ENCODE results near the gene ING5. TPM values are rescaled to one million over a fixed set of nuclear protein-coding genes. Genes with fewer than 3 reads are reported as not detected.

Gene ING5
- polyA plus RNA-seq, 3 donors = 6.5 to 29.5 (median 6.6) TPM

DNA sequence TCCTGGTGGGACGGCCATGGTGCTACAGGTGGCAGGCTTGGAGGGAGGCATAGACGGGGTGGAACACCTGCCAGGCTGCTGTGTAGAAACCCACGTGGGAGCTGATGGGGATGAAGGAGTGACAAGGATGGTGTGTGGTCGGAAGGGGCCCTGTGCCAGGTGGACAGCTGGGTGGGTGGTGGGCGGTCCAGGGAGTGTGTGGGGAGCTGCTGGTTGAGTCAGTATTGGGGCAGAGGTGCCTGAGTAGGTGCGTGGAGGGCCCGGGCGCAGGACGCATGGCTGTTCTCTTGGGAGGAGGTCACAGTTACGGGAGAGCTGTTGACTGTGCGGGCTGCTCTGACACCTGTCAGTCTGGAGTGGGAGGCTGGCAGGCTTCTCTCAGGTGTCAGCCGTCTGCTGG is 20.0 kb downstream of the ING5 start:
- peak overlapping the region in 2 of 7 donors; percentile 18 to 20 for H3K27ac Mint-ChIP-seq

GRCh38 chr2:241722896-241723454 is 21.1 kb downstream of the ING5 start:
- peaks cover 52 to 71% of the 10 kb centered on the region in 2 donors for H3K36me3 Mint-ChIP-seq
- intact Hi-C loops (cut with micrococcal nuclease) = no loop called here
- DNase-seq = no peak
- TF ChIP-seq CTCF (IDR thresholded peaks at IDR 0.05) = no peak
- no peak overlapping the region for H3K4me3 Mint-ChIP-seq
- no peaks in the 10 kb centered on the region for H4K20me1 ChIP-seq (ENCODE audit: insufficient read depth, low read length)
- peaks cover 32 to 45% (median 41%) of the 10 kb centered on the region in 7 donors for H3K9me3 Mint-ChIP-seq
- no peak overlapping the region for H2AFZ ChIP-seq (ENCODE audit: insufficient read depth, low read depth, low read length, poor library complexity, severe bottlenecking)
- H3K4me1 ChIP-seq (ENCODE audit: control insufficient read depth in 1 of 2, insufficient read depth in 2 of 2, low read length in 2 of 2) = no peaks in the 10 kb centered on the region
- H3K9me3 ChIP-seq (replicated peaks in 1 of 2; ENCODE audit: control insufficient read depth in 1 of 2, insufficient read depth in 1 of 2, low read length in 2 of 2) = peaks cover 31 to 53% of the 10 kb centered on the region in 2 donors
- H3K27ac ChIP-seq (ENCODE audit: low read depth in 1 of 2, low read length in 2 of 2) = no peak overlapping the region
- H3K27ac Mint-ChIP-seq = peak overlapping the region in 1 of 7 donors; percentile 75
- H3K9ac ChIP-seq (ENCODE audit: insufficient read depth, low read length, poor library complexity, severe bottlenecking) = no peak overlapping the region
- H3K4me2 ChIP-seq (replicated peaks; ENCODE audit: extremely low read depth, low read length, poor library complexity, severe bottlenecking) = no peak overlapping the region
- peaks cover 44 to 58% of the 10 kb centered on the region in 2 donors for H3K36me3 ChIP-seq (replicated peaks in 1 of 2; ENCODE audit: control insufficient read depth in 1 of 2, insufficient read depth in 2 of 2, low read length in 2 of 2)
- WGBS (ENCODE audit: insufficient coverage) = 98% methylated on average over 21 of the region's 21 CpGs
- no peak overlapping the region for H3K4me3 ChIP-seq (replicated peaks in 1 of 3; ENCODE audit: low read depth in 2 of 3, low read length in 3 of 3)
- no peaks in the 10 kb centered on the region for H3K27me3 Mint-ChIP-seq (ENCODE audit: low read depth in 3 of 3)
- H3K79me2 ChIP-seq (ENCODE audit: insufficient read depth, low read length) = no peaks in the 10 kb centered on the region
- H3K27me3 ChIP-seq (ENCODE audit: control insufficient read depth in 2 of 2, insufficient read depth in 2 of 2, low read length in 2 of 2) = no peaks in the 10 kb centered on the region
- peaks cover 4% of the 10 kb centered on the region for H3K4me1 Mint-ChIP-seq

More for the DNA sequence above, 20.0 kb downstream of the ING5 start:
- Histone ChIP-seq H4K20me1 (ENCODE audit: insufficient read depth, low read length) (no peaks in the 10 kb centered on the region), H3K4me2 (replicated peaks; ENCODE audit: extremely low read depth, low read length, poor library complexity, severe bottlenecking) (no peak overlapping the region), H2AFZ (ENCODE audit: insufficient read depth, low read depth, low read length, poor library complexity, severe bottlenecking) (no peak overlapping the region), H3K27ac (ENCODE audit: low read depth in 1 of 2, low read length in 2 of 2) (no peak overlapping the region), H3K79me2 (ENCODE audit: insufficient read depth, low read length) (no peaks in the 10 kb centered on the region), H3K9me3 (replicated peaks in 1 of 2; ENCODE audit: control insufficient read depth in 1 of 2, insufficient read depth in 1 of 2, low read length in 2 of 2) (peaks cover 31 to 53% of the 10 kb centered on the region in 2 donors), H3K27me3 (ENCODE audit: control insufficient read depth in 2 of 2, insufficient read depth in 2 of 2, low read length in 2 of 2) (no peaks in the 10 kb centered on the region), H3K36me3 (replicated peaks in 1 of 2; ENCODE audit: control insufficient read depth in 1 of 2, insufficient read depth in 2 of 2, low read length in 2 of 2) (peaks cover 44 to 58% of the 10 kb centered on the region in 2 donors), H3K4me3 (replicated peaks in 1 of 3; ENCODE audit: low read depth in 2 of 3, low read length in 3 of 3) (no peak overlapping the region), H3K4me1 (ENCODE audit: control insufficient read depth in 1 of 2, insufficient read depth in 2 of 2, low read length in 2 of 2) (no peaks in the 10 kb centered on the region), H3K9ac (ENCODE audit: insufficient read depth, low read length, poor library complexity, severe bottlenecking) (no peak overlapping the region)
- Mint-ChIP-seq H3K4me1 (peaks cover 4% of the 10 kb centered on the region), H3K9me3 (peaks cover 32 to 45% (median 41%) of the 10 kb centered on the region in 7 donors), H3K4me3 (no peak overlapping the region), H3K27me3 (ENCODE audit: low read depth in 3 of 3) (no peaks in the 10 kb centered on the region), H3K36me3 (peaks cover 57 to 82% of the 10 kb centered on the region in 2 donors)
- no peak for TF ChIP-seq CTCF (IDR thresholded peaks at IDR 0.05)
- intact Hi-C loops (cut with micrococcal nuclease) = no loop called here
- 94% methylated on average over 12 of the region's 12 CpGs for WGBS (ENCODE audit: insufficient coverage)
- DNase-seq = no peak
